Endothelial cell of umbilical vein (primary cell): ENCODE data around the gene DHX16. TPM values are rescaled to one million over a fixed set of nuclear protein-coding genes. Genes with fewer than 3 reads are reported as not detected.

Experiments
- BruUV-seq: library from RNA; stranded (reverse); fragments of 400-500 nt; replicated peaks from 2 replicates; lab custom pipeline; 2021; lab: Mats Ljungman, UMichigan
- CTCF ChIA-PET: fragments of 300-600, 350-600 bp; sonication (Branson Sonifier 250); formaldehyde crosslinking; loops from one replicate; lab custom pipeline; 2021; ENCODE audit warnings: antibody characterized with exemption, inconsistent platforms; lab: Charles Lee
- POLR2A ChIA-PET: fragments of 300-600, 350-600 bp; sonication (Branson Sonifier 250); formaldehyde crosslinking; loops from one replicate; lab custom pipeline; 2021; ENCODE audit warnings: antibody characterized with exemption, inconsistent platforms; lab: Charles Lee
- DNase-seq: peaks from one replicate; pipeline ENCODE4 v3.0.0-alpha.2; 2011; ENCODE audit warnings: low read depth, low spot score
- FAIRE-seq: peaks from 2 replicates; lab custom pipeline; 2011; peaks lifted over from hg19 to GRCh38; lab: Jason Lieb, UNC
- H2AFZ ChIP-seq: 2 replicates; pipeline ENCODE4 v1.6.0; 2012; ENCODE audit warnings: low read depth, low read length, control low read depth, inconsistent platforms
- H3K27ac ChIP-seq: 2 replicates; pipeline ENCODE4 v1.5.1; 2011; ENCODE audit warnings: low read depth, mild to moderate bottlenecking, control low read depth, low read length, moderate library complexity; ENCODE audit not compliant: insufficient read depth
- H3K27me3 ChIP-seq, 2 experiments: 2 replicates each; pipeline versions ENCODE4 v1.6.0 to v1.6.1; 2011; ENCODE audit warnings: low read length in 2 of 2, mixed read lengths in 1 of 2; ENCODE audit not compliant: control insufficient read depth in 2 of 2, insufficient read depth in 2 of 2
- H3K36me3 ChIP-seq, 2 experiments: 2 replicates in 1 of 2; 3 replicates in 1 of 2; pipeline ENCODE4 v1.5.1; 2011; ENCODE audit warnings: low read length in 2 of 2, mild to moderate bottlenecking in 1 of 2, moderate library complexity in 1 of 2; ENCODE audit not compliant: control insufficient read depth in 2 of 2, insufficient read depth in 2 of 2; ENCODE audit errors: extremely low read depth in 1 of 2
- H3K4me1 ChIP-seq: 3 replicates; pipeline ENCODE4 v1.5.1; 2011; ENCODE audit warnings: mild to moderate bottlenecking, low read length; ENCODE audit not compliant: control insufficient read depth, insufficient read depth; ENCODE audit errors: extremely low read depth
- H3K4me2 ChIP-seq: 2 replicates; pipeline ENCODE4 v1.6.1; 2011; ENCODE audit warnings: low read length, control low read depth, mixed read lengths; ENCODE audit not compliant: insufficient read depth
- H3K4me3 ChIP-seq, 3 experiments: fragments of 200-600 bp in 1 of 3; sonication (generic), shearing (Covaris generic) in 1 of 3; replicated peaks in 1 of 3; 2 replicates each; pipeline ENCODE4 v1.5.1; 2011 to 2016; ENCODE audit warnings: control low read depth in 3 of 3, low read length in 3 of 3, mild to moderate bottlenecking in 2 of 3, inconsistent platforms in 1 of 3, low read depth in 1 of 3, moderate library complexity in 1 of 3; ENCODE audit not compliant: insufficient read depth in 1 of 3
- H3K79me2 ChIP-seq: 2 replicates; pipeline ENCODE4 v1.6.0; 2012; ENCODE audit warnings: low read length, inconsistent platforms; ENCODE audit not compliant: control insufficient read depth, insufficient read depth
- H3K9ac ChIP-seq: replicated peaks from 2 replicates; pipeline ENCODE3; 2011; ENCODE audit warnings: low read length, control low read depth; ENCODE audit not compliant: insufficient read depth; ENCODE audit errors: extremely low read depth
- H3K9me1 ChIP-seq: replicated peaks from 3 replicates; pipeline ENCODE4 v1.6.0; 2011; ENCODE audit warnings: mild to moderate bottlenecking, low read length; ENCODE audit not compliant: control insufficient read depth, insufficient read depth; ENCODE audit errors: extremely low read depth
- H3K9me3 ChIP-seq: replicated peaks from 2 replicates; pipeline ENCODE4 v1.5.1; 2012; ENCODE audit warnings: low read length, inconsistent platforms; ENCODE audit not compliant: control insufficient read depth, insufficient read depth
- H4K20me1 ChIP-seq: replicated peaks from 2 replicates; pipeline ENCODE3; 2011; ENCODE audit warnings: mild to moderate bottlenecking, low read length; ENCODE audit not compliant: control insufficient read depth, insufficient read depth; ENCODE audit errors: extremely low read depth
- EZH2 ChIP-seq: IDR thresholded peaks from 2 replicates; pipeline ENCODE4 v1.6.1; 2012; ENCODE audit warnings: borderline replicate concordance, low read depth, mild to moderate bottlenecking, moderate library complexity, low read length, inconsistent platforms; ENCODE audit not compliant: severe bottlenecking
- POLR2A ChIP-seq: IDR thresholded peaks from 2 replicates; pipeline ENCODE4 v1.6.1; 2012; ENCODE audit warnings: low read depth, mild to moderate bottlenecking, control low read depth, low read length
- dilution Hi-C: fragments of 300-500 bp; cut with MboI; formaldehyde crosslinking; loops from one replicate; pipeline ENCODE4 v1.15.0; 2019; ENCODE audit warnings: low sequenced_read_pairs; ENCODE audit not compliant: extremely low pct_ligation_motif_present
- intact Hi-C: fragments of 100-400 bp; cut with micrococcal nuclease; formaldehyde crosslinking; loops from one replicate; pipeline ENCODE4 v1.10.0; 2022
- polyA plus RNA-seq, 4 experiments: library from polyadenylated mRNA; depleted of rRNA in 3 of 4; stranded (reverse) in 3 of 4; unstranded in 1 of 4; fragments of >200 nt; gene quantifications; 2 replicates each; pipeline versions ENCODE4 v1.2.1 to v1.2.3, GENCODE V29; 2011 to 2012; ENCODE audit warnings: missing spikeins in 1 of 4
- total RNA-seq: library from RNA; stranded (reverse); gene quantifications from 2 replicates; pipeline ENCODE4 v1.2.3, GENCODE V29; 2021
- TF ChIP-seq, protein P1 (sequence below), 2 donors: IDR thresholded peaks; 1 replicate in 1 of 2; 2 replicates in 1 of 2; pipeline ENCODE4 v1.5.1; 2011; ENCODE audit warnings: low read length in 2 of 2, mild to moderate bottlenecking in 2 of 2, moderate library complexity in 2 of 2, control low read depth in 1 of 2, inconsistent platforms in 1 of 2, low read depth in 1 of 2; ENCODE audit not compliant: insufficient read depth in 1 of 2; ENCODE audit errors: extremely low read depth in 1 of 2

DHX16 gene
- total and polyA plus RNA-seq, 2 donors (not counting 3 experiments of a cell fraction or from before 2014, with no cell fraction given), result 38.2 to 66.5 TPM

GRCh38 chr6:30689985-30690384 is 17.2 kb upstream of the DHX16 start:
- FAIRE-seq (peak; percentile 84), DNase-seq (no peak)
- dilution Hi-C loops (no loop called here), intact Hi-C loops (no loop called here)
- POLR2A ChIA-PET, result interaction anchor here (1.1 to 1.8 kb wide), 3 partner anchors 27 to 31 kb away, joined by 3 to 4 read pairs (median 4); partner anchors contain the start of gene MDC1
- Histone ChIP-seq H3K9ac (peak overlapping the region; percentile 61), H3K4me1 (peaks cover 29% of the 10 kb centered on the region), H2AFZ (no peak overlapping the region), H3K9me1 (no peaks in the 10 kb centered on the region), H3K9me3 (no peaks in the 10 kb centered on the region), H3K79me2 (peaks cover 38% of the 10 kb centered on the region), H3K27me3 (no peaks in the 10 kb centered on the region), H3K4me3 (peak overlapping the region in 2 of 3 experiments; percentile 72 to 78), H3K4me2 (peak overlapping the region; percentile 78), H3K27ac (peak overlapping the region; percentile 54), H4K20me1 (no peaks in the 10 kb centered on the region), H3K36me3 (no peaks in the 10 kb centered on the region)
- BruUV-seq, result no TSS peak
- CTCF ChIA-PET, result interaction anchor here (1.4 to 2.5 kb wide), 5 partner anchors 11 to 41 kb away, joined by 3 to 19 read pairs (median 9); partner anchors contain the start of genes DHX16 and MDC1
- TF ChIP-seq, protein P1, sequence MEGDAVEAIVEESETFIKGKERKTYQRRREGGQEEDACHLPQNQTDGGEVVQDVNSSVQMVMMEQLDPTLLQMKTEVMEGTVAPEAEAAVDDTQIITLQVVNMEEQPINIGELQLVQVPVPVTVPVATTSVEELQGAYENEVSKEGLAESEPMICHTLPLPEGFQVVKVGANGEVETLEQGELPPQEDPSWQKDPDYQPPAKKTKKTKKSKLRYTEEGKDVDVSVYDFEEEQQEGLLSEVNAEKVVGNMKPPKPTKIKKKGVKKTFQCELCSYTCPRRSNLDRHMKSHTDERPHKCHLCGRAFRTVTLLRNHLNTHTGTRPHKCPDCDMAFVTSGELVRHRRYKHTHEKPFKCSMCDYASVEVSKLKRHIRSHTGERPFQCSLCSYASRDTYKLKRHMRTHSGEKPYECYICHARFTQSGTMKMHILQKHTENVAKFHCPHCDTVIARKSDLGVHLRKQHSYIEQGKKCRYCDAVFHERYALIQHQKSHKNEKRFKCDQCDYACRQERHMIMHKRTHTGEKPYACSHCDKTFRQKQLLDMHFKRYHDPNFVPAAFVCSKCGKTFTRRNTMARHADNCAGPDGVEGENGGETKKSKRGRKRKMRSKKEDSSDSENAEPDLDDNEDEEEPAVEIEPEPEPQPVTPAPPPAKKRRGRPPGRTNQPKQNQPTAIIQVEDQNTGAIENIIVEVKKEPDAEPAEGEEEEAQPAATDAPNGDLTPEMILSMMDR (IDR thresholded peaks at IDR 0.05; ENCODE audit: extremely low read depth in 1 of 2, insufficient read depth in 1 of 2, low read depth in 1 of 2, low read length in 2 of 2), result no peak
- TF ChIP-seq EZH2 (no peak), POLR2A (peak; percentile 34)
